GM18870 (cell line): ENCODE results near the gene HDGF.
"Not testable (repeated sequence)": the region's sequence is repeated elsewhere in the genome, so short reads cannot be mapped to it uniquely, and the experiment has no call there.

Experiments used
- ATAC-seq: cut with Tn5 transposase; IDR thresholded peaks from one replicate; pipeline ENCODE4 v1.9.1; 2021; ENCODE audit warnings: moderate library complexity; ENCODE audit not compliant: unreplicated experiment

The HDGF gene

GRCh38 chr1:156767101-156767878 is 15.8 kb upstream of the HDGF start, which contains the start of gene PRCC:
Gene PRCC (plus strand): TSS chr1:156767535. CDS start chr1:156767772, 237 bp downstream.
- peak; percentile 90 for ATAC-seq

GRCh38 chr1:156766298-156767100 is 15.0 kb upstream of the HDGF start:
- peak; percentile 18 for ATAC-seq

GRCh38 chr1:156765666-156766065 is 14.2 kb upstream of the HDGF start:
- ATAC-seq: no peak

- not testable (repeated sequence) for ATAC-seq
Measured at GRCh38 chr1:156765136-156765535, 13.7 kb upstream of the HDGF start.

- no peak for ATAC-seq
Measured at GRCh38 chr1:156760796-156761104, 9.3 kb upstream of the HDGF start.

- ATAC-seq: no peak
Measured at GRCh38 chr1:156760092-156760795, 8.8 kb upstream of the HDGF start.

GRCh38 chr1:156757572-156758253 is 6.2 kb upstream of the HDGF start:
- not testable (repeated sequence) for ATAC-seq

GRCh38 chr1:156756355-156756754 is 4.9 kb upstream of the HDGF start:
- no peak for ATAC-seq

GRCh38 chr1:156755527-156755950 is 4.1 kb upstream of the HDGF start:
- ATAC-seq: no peak

- no peak for ATAC-seq
Measured at GRCh38 chr1:156754219-156754618, 2.7 kb upstream of the HDGF start.

GRCh38 chr1:156752843-156753482 is 1.5 kb upstream of the HDGF start:
- no peak for ATAC-seq

- ATAC-seq: peak; percentile 42
Measured at GRCh38 chr1:156751757-156752481, 444 bp upstream of the HDGF start.

GRCh38 chr1:156750711-156751450 is 594 bp downstream of the HDGF start:
- no peak for ATAC-seq

GRCh38 chr1:156750191-156750672 is 1.2 kb downstream of the HDGF start:
- ATAC-seq: no peak

- no peak for ATAC-seq
Measured at GRCh38 chr1:156749419-156750118, 1.9 kb downstream of the HDGF start.

- ATAC-seq: no peak
Measured at GRCh38 chr1:156748670-156749418, 2.6 kb downstream of the HDGF start.
